ENCODE results near the gene EPC2. TPM values are rescaled to one million over a fixed set of nuclear protein-coding genes. Genes with fewer than 3 reads are reported as not detected.

Gene EPC2
- total and polyA plus RNA-seq, 2 donors (not counting 1 experiment from before 2014, with no cell fraction given) = 18.0 to 72.3 TPM

GRCh38 chr2:148650881-148651280 lies 6.3 kb downstream of the EPC2 start:
- intact Hi-C loops (cut with micrococcal nuclease) = loop anchor here (2.0 to 5.0 kb wide), 2 partner anchors 14 to 76 kb away; no protein-coding TSS in a partner anchor
- Mint-ChIP-seq H3K27me3 (no peaks in the 10 kb centered on the region), H3K4me1 (peaks cover 77% of the 10 kb centered on the region), H3K27ac (no peak overlapping the region), H3K4me3 (no peak overlapping the region), H3K9me3 (ENCODE audit: insufficient read depth) (peaks cover 2% of the 10 kb centered on the region)
- no peak for TF ChIP-seq EZH2 (IDR thresholded peaks at IDR 0.05; ENCODE audit: borderline replicate concordance, insufficient read depth, low read depth, low read length, poor library complexity, severe bottlenecking)
- H4K20me1 ChIP-seq (ENCODE audit: control insufficient read depth, insufficient read depth, low read length, poor library complexity, severe bottlenecking) = peaks cover 85% of the 10 kb centered on the region
- WGBS (ENCODE audit: insufficient coverage) = 100% methylated on average over 1 of the region's 2 CpGs
- ChIA-PET POLR2A (no interaction called here), CTCF (no interaction called here)
- H3K79me2 ChIP-seq (ENCODE audit: control insufficient read depth, insufficient read depth, low read length) = peaks cover 100% of the 10 kb centered on the region
- no peak overlapping the region for H2AFZ ChIP-seq (ENCODE audit: insufficient read depth, low read depth, low read length, poor library complexity, severe bottlenecking)
- peaks cover 0 to 7% (median 0%) of the 10 kb centered on the region in 3 donors for H3K9me3 ChIP-seq (ENCODE audit: control extremely low read depth in 1 of 3, control insufficient read depth in 2 of 3, insufficient read depth in 1 of 3, low read length in 2 of 3)
- H3K4me3 ChIP-seq (ENCODE audit: control extremely low read depth in 1 of 5, extremely low read depth in 1 of 5, insufficient read depth in 1 of 5, low read depth in 2 of 5, low read length in 4 of 5) = no peak overlapping the region
- H3K27me3 ChIP-seq (replicated peaks in 1 of 4; ENCODE audit: control extremely low read depth in 1 of 4, control insufficient read depth in 3 of 4, insufficient read depth in 4 of 4, low read length in 3 of 4) = no peaks in the 10 kb centered on the region
- no peak overlapping the region for H3K9ac ChIP-seq (ENCODE audit: low read length)
- no peaks in the 10 kb centered on the region for H3K36me3 ChIP-seq (replicated peaks in 1 of 2; ENCODE audit: control extremely low read depth in 1 of 2, control insufficient read depth in 1 of 2, extremely low read depth in 1 of 2, insufficient read depth in 2 of 2, low read length in 1 of 2)
- ATAC-seq (ENCODE audit: low read depth) = no peak
- peaks cover 38 to 57% of the 10 kb centered on the region in 2 donors for H3K4me1 ChIP-seq (ENCODE audit: control insufficient read depth in 2 of 2, insufficient read depth in 2 of 2, low read length in 2 of 2)
- H3K27ac ChIP-seq (ENCODE audit: low read length in 2 of 2) = peak overlapping the region in 1 of 2 donors; percentile 4
- no peak for DNase-seq
- no peak overlapping the region for H3K4me2 ChIP-seq (replicated peaks; ENCODE audit: low read depth, low read length, poor library complexity, severe bottlenecking)

GRCh38 chr2:148651972-148652371 lies 7.4 kb downstream of the EPC2 start:
- CTCF ChIA-PET = no interaction called here

More at GRCh38 chr2:148651972-148652371, 7.4 kb downstream of the EPC2 start:
- no peak for TF ChIP-seq CTCF (IDR thresholded peaks at IDR 0.05)
- no peak for TF ChIP-seq EZH2 (IDR thresholded peaks at IDR 0.05; ENCODE audit: borderline replicate concordance, insufficient read depth, low read depth, low read length, poor library complexity, severe bottlenecking)
- Mint-ChIP-seq H3K9me3 (ENCODE audit: insufficient read depth) (no peaks in the 10 kb centered on the region), H3K4me3 (peak overlapping the region; percentile 47), H3K27ac (no peak overlapping the region), H3K4me1 (peaks cover 80% of the 10 kb centered on the region), H3K27me3 (no peaks in the 10 kb centered on the region)
- Histone ChIP-seq H2AFZ (ENCODE audit: insufficient read depth, low read depth, low read length, poor library complexity, severe bottlenecking) (no peak overlapping the region), H3K27me3 (replicated peaks in 1 of 4; ENCODE audit: control extremely low read depth in 1 of 4, control insufficient read depth in 3 of 4, insufficient read depth in 4 of 4, low read length in 3 of 4) (no peaks in the 10 kb centered on the region), H3K36me3 (replicated peaks in 1 of 2; ENCODE audit: control extremely low read depth in 1 of 2, control insufficient read depth in 1 of 2, extremely low read depth in 1 of 2, insufficient read depth in 2 of 2, low read length in 1 of 2) (no peaks in the 10 kb centered on the region), H3K27ac (ENCODE audit: low read length in 2 of 2) (no peak overlapping the region), H4K20me1 (ENCODE audit: control insufficient read depth, insufficient read depth, low read length, poor library complexity, severe bottlenecking) (peaks cover 91% of the 10 kb centered on the region), H3K9me3 (ENCODE audit: control extremely low read depth in 1 of 3, control insufficient read depth in 2 of 3, insufficient read depth in 1 of 3, low read length in 2 of 3) (peaks cover 0 to 6% (median 0%) of the 10 kb centered on the region in 3 donors), H3K4me3 (ENCODE audit: control extremely low read depth in 1 of 5, extremely low read depth in 1 of 5, insufficient read depth in 1 of 5, low read depth in 2 of 5, low read length in 4 of 5) (no peak overlapping the region), H3K4me2 (replicated peaks; ENCODE audit: low read depth, low read length, poor library complexity, severe bottlenecking) (peak overlapping the region; percentile 64), H3K9ac (ENCODE audit: low read length) (no peak overlapping the region), H3K79me2 (ENCODE audit: control insufficient read depth, insufficient read depth, low read length) (peaks cover 100% of the 10 kb centered on the region), H3K4me1 (ENCODE audit: control insufficient read depth in 2 of 2, insufficient read depth in 2 of 2, low read length in 2 of 2) (peaks cover 32 to 60% of the 10 kb centered on the region in 2 donors)
- DNase-seq = no peak
- intact Hi-C loops (cut with micrococcal nuclease) = loop anchor here (2.0 to 5.0 kb wide), 2 partner anchors 13 to 75 kb away; no protein-coding TSS in a partner anchor
- POLR2A ChIA-PET = no interaction called here
- WGBS (ENCODE audit: insufficient coverage) = no CpG with 5 or more reads among the region's 2 CpGs
- peak; percentile 53 for ATAC-seq (ENCODE audit: low read depth)
